ENCODE measurements around the gene ADCY1. TPM values are rescaled to one million over a fixed set of nuclear protein-coding genes. Genes with fewer than 3 reads are reported as not detected.
"Not testable (repeated sequence)": the region's sequence is repeated elsewhere in the genome, so short reads cannot be mapped to it uniquely, and the experiment has no call there.

Gene ADCY1
- 0.40 TPM for total RNA-seq

DNA sequence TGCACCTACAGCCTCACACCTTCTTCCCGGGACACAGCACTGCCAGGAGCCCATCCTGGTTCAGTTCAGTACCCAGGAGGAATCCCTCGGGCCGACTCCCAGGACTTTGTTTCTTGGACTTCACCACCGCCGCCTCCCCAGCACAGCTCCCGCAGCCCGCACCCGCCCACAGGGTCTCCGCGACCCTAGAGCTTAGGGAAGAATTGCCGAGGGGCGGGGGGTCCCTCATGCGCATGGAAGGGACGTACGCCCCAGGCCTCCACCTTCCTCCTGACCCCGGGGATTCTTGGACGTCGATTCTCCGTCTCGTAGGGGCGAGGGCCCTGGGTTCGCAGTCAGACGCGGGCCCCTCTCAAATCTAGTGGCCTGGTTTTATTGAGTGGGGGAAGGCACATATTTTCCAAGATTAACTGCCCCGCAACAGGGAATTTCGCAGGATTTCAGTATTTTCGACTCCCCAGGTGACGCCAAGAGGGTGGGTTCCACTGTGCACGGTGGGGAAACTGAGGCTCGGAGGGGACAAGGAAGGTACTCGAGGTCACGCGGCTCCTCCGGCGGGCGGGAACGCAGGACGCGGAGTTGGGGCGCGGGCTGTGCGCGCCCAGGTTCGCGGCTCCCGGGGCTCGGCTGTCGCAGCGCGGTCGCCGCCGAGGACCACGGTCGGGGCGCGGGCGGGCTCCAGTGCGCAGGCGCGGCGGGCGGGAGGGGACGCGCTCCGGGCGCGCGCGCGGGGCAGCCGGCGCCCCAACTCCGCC is at the start of gene ADCY1:
Gene ADCY1 (plus strand): TSS at position 708 of the 755 bp plus-strand sequence. CDS start 176 bp downstream, outside the sequence.
- no peak for ATAC-seq

DNA sequence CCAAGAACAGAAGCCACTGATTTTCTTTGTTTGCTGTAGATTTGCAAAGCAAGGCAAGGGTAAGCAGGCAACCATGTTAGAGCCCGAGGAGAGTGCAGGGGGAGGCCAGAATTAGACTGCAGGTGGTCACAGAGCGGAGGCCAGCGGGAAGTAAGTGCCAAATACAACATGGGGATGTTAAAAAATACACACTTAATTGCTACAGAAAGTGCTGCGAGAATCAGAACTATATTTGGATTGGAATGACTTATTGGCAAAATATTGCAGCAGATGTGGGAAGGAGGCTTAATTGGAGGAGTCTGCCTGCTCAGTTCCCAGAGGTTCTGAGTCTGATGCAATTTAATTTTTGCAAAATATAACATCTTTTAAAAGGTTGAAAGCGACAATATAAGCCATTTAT is 49.7 kb upstream of the ADCY1 start:
- no peak for ATAC-seq

DNA sequence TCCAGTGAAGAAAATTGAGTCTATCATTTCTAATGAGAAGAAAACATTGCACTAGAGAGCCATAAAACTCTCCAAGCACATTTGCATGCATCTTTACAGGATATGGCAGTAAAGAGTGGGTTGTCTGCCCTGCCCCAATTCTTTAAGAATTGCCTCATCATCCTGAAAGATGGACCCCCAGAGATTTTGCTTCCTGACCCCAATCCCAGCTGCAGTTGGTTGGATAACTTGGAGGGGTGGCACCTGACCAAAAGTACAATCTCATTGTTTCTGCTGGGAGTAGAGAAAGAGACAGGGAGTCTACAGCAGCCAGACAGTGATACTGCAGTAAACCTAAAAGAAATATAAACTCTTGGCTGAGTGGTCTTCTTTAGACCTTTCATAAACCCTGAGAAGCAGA is 49.1 kb upstream of the ADCY1 start:
- no peak for ATAC-seq

DNA sequence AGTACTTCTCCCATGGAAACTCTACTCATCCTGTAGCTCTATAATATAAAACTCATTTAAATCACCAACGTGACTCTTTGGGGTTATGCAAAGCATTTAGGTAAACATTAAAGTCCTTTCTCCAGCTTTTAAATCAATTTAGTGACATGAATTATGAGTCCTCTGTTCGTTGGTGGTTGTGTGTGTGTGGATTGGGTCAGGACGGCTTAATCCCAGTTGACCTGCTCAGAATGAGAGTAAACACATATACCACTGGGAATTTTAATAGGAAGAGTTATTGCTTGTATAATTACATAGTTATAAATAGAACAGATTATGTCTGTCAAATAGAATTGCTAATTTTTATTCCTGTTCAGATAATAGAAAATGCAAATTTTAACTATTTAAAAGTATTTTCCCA is 30.7 kb upstream of the ADCY1 start:
- ATAC-seq = no peak

DNA sequence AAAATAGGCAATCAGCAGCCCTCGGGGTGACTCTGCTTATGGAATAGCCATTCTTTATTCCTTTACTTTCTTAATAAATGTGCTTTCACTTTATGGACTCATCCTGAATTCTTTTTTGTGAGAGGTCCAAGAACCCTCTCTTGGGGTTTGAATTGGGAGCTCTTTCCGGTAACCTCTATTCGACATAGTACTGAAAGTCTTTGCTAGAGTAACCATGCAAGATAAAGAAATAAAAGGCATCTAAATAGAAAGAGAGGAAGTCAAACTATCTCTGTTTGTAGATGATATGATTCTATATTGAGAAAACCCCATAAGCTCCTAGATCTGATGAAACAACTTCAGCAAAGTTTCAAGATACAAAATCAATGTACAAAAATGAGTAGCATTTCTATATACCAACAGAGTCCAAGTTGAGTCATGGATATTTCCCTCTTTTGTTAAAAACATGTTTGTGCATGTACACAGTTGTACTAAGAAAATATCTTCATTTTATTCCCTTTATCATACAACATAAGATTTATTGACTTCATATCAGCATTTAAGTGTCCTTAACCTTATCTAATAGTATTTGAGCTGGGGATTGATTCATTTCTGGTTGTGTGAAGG is 29.0 kb upstream of the ADCY1 start:
- ATAC-seq = not testable (repeated sequence)

DNA sequence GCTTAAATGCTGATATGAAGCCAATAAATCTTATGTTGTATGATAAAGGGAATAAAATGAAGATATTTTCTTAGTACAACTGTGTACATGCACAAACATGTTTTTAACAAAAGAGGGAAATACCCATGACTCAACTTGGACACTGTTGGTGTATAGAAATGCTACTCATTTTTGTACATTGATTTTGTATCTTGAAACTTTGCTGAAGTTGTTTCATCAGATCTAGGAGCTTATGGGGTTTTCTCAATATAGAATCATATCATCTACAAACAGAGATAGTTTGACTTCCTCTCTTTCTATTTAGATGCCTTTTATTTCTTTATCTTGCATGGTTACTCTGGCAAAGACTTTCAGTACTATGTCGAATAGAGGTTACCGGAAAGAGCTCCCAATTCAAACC is 25.3 kb upstream of the ADCY1 start:
- ATAC-seq = not testable (repeated sequence)

DNA sequence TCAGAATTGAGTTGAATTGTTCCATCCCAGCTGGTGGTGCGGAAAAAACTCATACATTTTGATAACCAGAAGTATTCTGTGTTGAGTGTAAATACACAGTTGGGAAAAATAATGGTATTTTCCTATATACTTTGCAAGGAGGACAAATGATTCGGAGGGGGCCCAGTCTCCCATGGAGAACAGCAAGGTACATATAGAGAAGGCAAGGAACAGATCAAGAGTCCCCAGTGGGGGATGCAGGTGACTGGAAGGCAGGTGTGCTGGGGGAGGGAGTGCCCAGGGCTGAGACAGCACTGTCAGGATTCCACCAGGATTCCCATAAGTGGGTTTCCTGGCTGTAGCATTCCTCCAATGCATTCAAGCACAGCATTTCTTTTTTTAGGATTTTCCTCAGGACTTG is 10.8 kb upstream of the ADCY1 start:
- no peak for ATAC-seq

DNA sequence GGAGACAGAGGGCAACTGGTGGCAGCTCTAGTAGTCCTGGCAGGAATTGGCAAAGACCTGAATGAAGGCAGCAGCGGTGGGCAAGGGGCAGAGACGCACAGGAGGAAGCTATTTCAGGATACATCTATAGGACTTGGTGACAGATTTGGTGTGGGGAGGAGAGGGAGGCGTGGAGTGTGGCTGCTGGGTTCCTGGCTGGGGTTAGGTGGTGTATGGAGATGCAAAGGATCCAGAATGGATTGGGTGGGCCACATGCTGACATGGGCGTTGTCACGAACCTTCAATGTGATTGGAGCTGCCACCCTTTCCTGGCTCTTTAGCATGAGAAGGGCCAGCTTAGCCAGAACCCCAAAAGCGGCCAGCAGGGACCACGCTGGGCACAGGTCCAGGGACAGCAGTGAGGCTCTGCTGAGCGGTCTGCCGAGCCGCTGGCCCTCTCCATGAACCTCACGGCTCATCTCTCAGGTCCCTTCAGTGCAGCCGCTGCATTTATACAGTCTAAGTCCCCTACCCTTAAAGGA is 10.2 kb upstream of the ADCY1 start:
- no peak for ATAC-seq

DNA sequence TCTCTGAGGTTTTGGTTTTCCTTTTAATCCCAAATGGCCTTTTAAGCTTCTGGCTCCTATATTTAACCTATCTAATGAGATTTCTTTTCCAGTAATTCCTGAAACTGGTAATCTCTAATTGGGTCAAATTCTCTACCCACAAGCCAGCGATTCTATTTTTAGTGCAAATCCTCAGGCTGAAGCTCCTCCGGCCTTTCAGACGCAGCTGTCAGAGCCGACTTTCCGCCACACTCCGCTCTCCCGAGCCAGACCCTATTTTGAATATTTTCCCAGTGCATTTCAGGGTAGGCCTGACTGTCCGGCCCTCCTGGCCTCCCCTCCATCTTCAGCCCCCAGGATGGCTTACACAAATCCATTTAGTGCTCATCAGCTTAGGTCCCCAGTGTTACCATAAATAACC is 9.7 kb upstream of the ADCY1 start:
- no peak for ATAC-seq

DNA sequence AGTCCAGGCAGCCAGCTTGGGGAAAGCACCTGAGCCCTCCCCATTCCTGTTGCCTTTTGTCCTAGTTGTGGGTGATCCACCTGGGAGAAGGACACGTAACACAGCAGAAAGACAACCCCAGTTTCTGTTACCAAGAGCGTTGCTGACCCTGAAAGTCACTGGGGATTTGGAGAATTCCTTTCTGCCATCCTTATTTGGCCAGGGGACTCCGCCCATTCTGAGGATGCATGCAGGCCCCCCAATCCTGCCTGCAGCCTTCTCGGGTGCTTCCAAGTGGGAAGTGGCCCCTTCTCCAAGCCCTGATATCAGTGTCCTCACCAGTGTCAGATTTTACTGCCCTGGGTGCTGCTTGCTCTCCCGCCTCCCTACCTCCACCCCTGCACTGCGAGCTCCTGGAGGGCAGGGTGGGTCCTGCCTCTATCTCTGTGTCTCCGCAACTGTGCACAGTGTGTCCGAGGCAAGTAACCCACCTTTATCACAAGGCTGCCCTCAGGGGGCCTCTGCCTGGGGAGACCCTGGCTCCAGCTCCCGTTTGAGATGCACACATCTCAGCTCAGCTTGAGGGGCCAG is 9.2 kb upstream of the ADCY1 start:
- no peak for ATAC-seq

DNA sequence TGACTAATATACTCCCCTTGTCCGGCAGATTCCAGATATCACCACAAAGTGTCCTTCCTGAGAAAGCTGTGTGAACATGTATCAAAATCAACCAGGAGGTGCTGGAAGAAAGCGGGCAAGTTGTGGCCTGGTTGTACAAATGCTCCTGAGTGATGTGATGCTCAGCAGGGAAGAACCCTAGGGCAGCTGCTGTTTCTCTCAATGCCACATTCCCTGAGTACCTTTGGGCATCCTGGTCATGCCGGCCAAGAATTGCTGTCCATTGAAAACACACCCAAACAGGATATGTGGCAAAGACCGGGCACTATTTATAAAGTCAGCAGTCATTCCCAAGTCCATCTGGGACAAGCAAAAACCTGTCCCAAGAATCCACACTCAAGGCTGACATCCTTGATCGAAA is 7.8 kb upstream of the ADCY1 start:
- ATAC-seq = no peak

DNA sequence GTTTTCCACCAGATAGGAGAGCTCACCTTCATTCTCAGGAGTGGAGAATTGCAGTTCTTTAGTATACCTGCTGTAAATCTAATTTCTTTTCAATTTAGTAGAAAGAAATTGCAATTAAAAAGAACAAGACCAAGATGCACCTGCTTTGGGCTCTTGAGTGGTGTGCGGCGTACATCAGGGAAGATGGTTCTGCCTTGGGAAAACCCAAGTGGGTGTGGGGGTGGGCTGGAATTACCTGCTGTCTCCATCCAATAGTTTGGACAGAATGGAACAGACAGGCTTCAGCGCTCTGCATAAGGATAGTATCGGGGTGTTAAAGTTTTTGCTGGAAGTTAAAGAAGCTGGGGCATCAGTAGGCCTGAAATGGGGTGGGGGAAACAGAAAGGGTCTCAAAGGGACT is 7.2 kb upstream of the ADCY1 start:
- no peak for ATAC-seq

DNA sequence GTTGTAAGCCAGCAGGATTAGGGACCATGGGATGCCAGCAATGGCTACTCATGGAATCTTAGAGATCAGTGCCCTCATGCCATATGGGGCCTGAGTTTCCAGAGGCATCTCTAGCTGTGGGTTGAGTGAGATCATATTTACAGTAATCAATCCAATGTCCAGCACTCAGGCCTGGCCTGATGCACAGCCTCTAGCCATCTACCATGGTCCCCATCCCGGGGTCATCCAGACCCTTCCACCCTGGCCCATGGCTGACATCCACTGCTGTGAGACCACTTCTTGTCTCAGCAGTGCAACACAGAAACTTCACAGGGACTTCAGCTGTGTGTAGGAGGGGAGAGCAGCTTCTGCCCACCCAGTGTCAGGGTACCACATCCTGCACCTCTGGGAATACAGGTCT is 6.5 kb upstream of the ADCY1 start:
- ATAC-seq = no peak

DNA sequence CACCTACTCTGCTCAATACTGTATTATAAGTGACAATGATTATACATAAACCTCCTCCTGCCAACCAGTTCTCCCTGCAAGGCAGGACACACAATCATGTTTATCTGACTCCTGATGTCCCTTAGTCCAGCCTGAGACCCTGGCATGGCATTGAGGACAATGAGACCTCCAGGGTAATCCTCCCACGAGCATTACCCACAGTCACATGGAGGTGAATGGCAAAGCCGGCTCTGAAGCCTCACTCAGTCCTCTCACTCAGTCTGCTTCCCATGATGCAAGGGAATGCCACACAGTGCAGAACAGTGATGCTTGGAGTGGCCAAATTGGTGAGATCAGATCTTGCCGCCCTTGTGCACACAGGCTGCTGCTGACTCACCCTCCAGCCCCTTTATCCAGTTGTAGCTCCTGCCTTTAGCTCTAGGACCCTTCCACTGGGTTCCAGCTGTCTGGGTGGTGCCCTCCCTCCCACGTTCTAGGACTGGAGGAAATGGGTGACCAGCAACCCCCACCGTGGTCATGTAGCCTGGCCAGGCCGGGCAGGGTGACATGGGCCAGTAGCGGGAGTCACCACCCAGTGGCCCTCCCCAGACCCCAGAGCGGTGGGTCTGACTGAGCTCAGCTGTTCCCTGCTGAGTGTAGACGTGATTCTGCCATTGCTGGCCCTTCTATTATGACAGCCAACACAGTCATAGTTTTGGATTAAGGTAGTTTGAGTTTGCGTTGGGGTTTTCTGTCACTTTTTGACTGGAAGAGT is 5.5 kb upstream of the ADCY1 start:
- no peak for ATAC-seq

DNA sequence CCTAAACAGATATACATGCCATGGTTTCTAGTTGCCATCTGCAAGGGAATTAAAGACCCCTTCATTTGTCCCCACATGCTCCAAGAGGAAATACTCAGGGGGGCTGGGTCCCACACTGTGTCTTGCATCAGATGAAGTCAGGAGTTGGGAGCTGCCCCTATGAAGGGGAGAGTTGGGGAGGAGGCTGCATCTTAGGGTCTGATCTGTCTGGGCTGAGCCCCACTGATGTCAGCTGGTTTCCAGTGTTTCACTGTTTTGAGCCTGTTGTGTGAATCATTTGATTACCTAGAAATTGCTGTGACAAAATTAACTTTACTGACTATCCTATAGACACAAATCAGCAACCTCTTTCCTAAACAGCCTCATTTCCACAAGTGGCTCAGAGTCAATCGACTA is 4.9 kb upstream of the ADCY1 start:
- ATAC-seq = no peak

DNA sequence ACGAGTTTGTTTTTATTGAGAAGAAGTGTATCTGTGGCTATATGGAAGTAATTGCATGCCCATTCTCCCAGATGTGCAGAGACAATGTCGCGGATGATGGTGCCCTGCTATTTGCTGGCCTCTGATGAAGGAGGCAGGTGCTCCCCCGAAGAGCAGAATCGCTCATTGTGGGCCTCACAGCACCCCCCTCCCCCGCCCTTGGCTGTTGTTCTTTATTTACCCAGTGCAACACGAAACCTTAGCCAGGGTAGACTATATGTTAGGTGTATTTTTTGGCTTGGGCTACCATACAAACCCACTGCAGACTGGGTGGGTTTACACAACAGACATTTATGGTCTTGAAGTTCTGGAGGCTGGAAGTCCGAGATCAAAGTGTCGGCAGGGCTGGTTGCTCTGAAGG is 3.4 kb upstream of the ADCY1 start:
- ATAC-seq = no peak

DNA sequence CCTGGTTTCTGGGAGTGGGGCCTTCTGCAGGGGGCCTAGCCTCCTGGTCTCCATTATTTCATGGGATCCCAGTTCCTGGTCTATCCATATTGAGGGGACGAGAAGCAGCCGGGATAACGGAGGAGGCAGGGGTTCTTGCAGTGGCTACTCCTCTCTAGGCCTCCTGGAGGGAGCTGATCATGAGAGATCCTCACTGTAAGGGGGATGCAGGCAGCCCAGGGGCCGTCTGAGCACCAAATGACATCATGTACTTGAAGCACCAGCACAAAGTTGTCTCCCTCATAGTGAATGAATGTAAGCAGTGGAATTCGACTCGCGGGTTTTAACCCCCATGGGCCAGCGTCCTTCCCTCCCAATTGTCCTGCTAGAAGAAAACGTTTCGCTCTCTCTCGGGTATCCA is 964 bp upstream of the ADCY1 start:
- ATAC-seq = no peak

DNA sequence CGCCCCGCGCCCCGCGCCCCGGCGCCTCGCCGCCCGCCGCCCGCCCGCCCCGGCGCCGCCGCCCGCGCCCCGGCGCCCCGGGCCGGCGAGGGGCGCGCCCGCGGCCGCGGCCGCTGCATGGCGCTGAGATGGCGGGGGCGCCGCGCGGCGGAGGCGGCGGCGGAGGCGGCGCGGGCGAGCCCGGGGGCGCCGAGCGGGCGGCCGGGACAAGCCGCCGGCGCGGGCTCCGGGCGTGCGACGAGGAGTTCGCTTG is 174 bp downstream of the ADCY1 start:
- ATAC-seq = no peak

DNA sequence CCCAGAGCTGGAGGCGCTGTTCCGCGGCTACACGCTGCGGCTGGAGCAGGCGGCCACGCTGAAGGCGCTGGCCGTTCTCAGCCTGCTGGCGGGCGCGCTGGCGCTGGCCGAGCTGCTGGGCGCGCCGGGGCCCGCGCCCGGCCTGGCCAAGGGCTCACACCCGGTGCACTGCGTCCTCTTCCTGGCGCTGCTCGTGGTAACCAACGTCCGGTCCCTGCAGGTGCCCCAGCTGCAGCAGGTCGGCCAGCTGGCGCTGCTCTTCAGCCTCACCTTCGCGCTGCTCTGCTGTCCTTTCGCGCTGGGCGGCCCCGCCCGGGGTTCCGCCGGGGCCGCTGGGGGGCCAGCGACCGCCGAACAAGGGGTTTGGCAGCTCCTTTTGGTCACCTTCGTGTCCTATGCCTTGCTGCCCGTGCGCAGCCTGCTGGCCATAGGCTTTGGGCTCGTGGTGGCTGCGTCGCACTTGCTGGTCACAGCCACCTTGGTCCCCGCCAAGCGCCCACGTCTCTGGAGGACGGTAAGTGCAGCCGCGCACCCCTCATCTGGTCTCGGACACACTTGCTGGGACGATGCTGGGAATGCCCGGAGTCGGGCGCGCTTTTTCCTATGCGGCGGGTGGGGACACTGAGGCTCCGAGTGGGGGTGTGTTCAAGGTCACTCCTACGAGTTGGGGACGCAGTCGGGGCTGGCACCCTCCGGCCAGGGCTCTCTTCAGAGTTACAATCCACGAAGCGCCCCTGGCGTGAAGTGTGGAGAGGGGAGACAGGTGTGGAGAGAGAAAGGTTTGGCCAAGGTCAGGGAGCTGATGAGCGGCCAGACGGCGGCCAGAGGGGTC is 717 bp downstream of the ADCY1 start:
- peak; percentile 44 for ATAC-seq

DNA sequence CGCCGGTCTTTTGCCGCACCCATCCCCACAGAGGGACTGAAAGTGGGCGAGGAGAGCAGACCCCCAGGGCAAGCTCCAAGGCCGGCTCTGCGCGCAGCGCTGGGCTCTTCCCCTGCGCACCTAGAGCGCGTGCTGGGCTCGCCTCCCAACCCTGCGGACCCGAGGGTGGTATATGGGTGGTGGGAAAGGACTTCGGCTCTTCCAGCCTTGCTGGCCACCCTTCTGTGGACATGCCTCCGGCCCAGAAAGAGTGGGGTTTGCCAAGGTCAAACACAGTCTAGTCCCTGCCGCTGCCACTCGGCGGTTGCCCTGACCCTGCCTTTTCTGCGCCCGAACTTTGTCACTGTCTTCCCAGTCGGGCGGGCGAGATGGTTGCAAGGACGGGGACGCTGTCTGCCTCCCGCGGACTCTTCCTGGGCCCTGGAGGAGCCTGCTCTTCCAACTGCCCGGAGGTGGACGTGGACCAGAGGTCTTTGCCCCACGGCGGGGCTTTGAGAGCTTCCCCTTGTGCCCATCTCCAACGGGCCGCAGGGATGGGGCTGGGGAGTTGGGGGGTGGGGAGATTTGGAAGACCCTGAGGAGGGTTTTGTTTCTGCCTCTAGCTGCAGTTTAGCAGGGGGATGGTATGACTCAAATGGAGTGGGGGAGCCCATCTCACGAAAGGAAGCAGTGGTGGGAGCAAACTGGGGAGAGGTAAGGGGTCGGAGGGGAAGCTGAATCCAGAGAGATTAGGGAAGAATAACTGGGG is 1.5 kb downstream of the ADCY1 start:
- ATAC-seq = no peak

DNA sequence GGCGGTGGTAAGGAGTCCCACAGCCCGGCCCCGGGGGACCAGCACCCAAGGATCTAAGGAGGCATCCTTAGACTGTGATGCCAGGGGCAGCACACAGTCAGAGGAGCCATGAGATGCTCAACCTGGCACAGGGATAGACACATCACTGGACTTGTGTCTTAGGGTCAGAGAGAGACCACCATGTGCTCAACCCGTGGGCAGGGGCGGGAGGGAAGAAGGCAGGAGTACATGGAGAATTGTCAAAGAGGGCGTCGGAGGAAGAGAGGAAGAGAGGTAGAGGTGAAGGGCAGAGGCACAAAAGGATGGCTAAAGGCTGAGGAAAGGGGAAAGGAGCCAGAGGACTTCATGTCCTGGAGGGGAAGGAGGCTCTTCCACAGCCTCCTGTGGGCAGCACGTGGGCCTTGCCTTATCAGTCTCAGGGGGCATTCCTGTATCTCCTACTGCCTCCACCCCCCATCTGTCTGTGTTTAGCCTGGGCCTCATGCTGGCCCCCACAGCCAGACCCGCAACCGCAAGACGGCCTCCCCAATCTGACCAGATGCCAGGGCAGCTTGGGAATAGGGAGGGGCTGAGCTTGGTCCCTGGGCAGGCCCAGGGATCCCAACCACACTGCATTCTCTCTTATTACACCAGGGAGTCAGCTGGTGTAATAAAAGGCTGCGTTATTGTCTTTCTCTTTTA is 2.2 kb downstream of the ADCY1 start:
- no peak for ATAC-seq

Measured in esophagus mucosa (tissue), 1 donor.